ENCODE data around the gene POGLUT2.

Gene POGLUT2

GRCh38 chr13:102798581-102799425, at the start of gene POGLUT2, which contains the start of gene BIVM:
TSS of gene POGLUT2 (minus strand) at chr13:102798976. CDS start at chr13:102798670, 306 bp downstream.
TSS of gene BIVM (plus strand) at chr13:102799119. CDS start at chr13:102807268, 8,149 bp downstream.
- DNase-seq (ENCODE audit: low spot score), result peak; percentile 95

GRCh38 chr13:102847272-102848234, 48.8 kb upstream of the POGLUT2 start:
- DNase-seq (ENCODE audit: low spot score), result no peak

- peak; percentile 16 for DNase-seq (ENCODE audit: low spot score)
These were observed 47.7 kb upstream of the POGLUT2 start for GRCh38 chr13:102846261-102847015.

- peak; percentile 81 for DNase-seq (ENCODE audit: low spot score)
These were observed 47.0 kb upstream of the POGLUT2 start, which contains the start of gene ERCC5 for GRCh38 chr13:102845630-102846260. TSS of gene ERCC5 (plus strand) at chr13:102846032. CDS start at chr13:102846267, 235 bp downstream.

- DNase-seq (ENCODE audit: low spot score), result no peak
These were observed 46.5 kb upstream of the POGLUT2 start for GRCh38 chr13:102845289-102845629.

- no peak for DNase-seq (ENCODE audit: low spot score)
These were observed 40.7 kb upstream of the POGLUT2 start for GRCh38 chr13:102839462-102839861.

GRCh38 chr13:102838982-102839381, 40.2 kb upstream of the POGLUT2 start:
- DNase-seq (ENCODE audit: low spot score), result no peak

GRCh38 chr13:102838273-102838672, 39.5 kb upstream of the POGLUT2 start:
- DNase-seq (ENCODE audit: low spot score), result no peak

GRCh38 chr13:102836471-102836870, 37.7 kb upstream of the POGLUT2 start:
- no peak for DNase-seq (ENCODE audit: low spot score)

GRCh38 chr13:102830646-102831045, 31.9 kb upstream of the POGLUT2 start:
- DNase-seq (ENCODE audit: low spot score), result no peak

- DNase-seq (ENCODE audit: low spot score), result no peak
These were observed 27.3 kb upstream of the POGLUT2 start for GRCh38 chr13:102825921-102826706.

- DNase-seq (ENCODE audit: low spot score), result no peak
These were observed 26.6 kb upstream of the POGLUT2 start for GRCh38 chr13:102825400-102825799.

GRCh38 chr13:102817907-102818306, 19.1 kb upstream of the POGLUT2 start:
- no peak for DNase-seq (ENCODE audit: low spot score)

- DNase-seq (ENCODE audit: low spot score), result no peak
These were observed 18.5 kb upstream of the POGLUT2 start for GRCh38 chr13:102817241-102817640.

GRCh38 chr13:102816708-102817107, 17.9 kb upstream of the POGLUT2 start:
- DNase-seq (ENCODE audit: low spot score), result no peak

GRCh38 chr13:102815788-102816187, 17.0 kb upstream of the POGLUT2 start:
- DNase-seq (ENCODE audit: low spot score), result no peak

GRCh38 chr13:102814793-102815192, 16.0 kb upstream of the POGLUT2 start:
- no peak for DNase-seq (ENCODE audit: low spot score)

- no peak for DNase-seq (ENCODE audit: low spot score)
These were observed 15.3 kb upstream of the POGLUT2 start for GRCh38 chr13:102814025-102814607.

GRCh38 chr13:102812611-102813287, 14.0 kb upstream of the POGLUT2 start:
- peak; percentile 33 for DNase-seq (ENCODE audit: low spot score)

GRCh38 chr13:102807699-102808098, 8.9 kb upstream of the POGLUT2 start:
- no peak for DNase-seq (ENCODE audit: low spot score)
